ENCODE data around the gene KIRREL1. TPM values are rescaled to one million over a fixed set of nuclear protein-coding genes. Genes with fewer than 3 reads are reported as not detected.

KIRREL1 gene
- total RNA-seq, 1 experiment from 2014 or later = 42.4 TPM

- Mint-ChIP-seq H3K4me1 (peaks cover 48% of the 10 kb centered on the region), H3K4me3 (no peak overlapping the region), H3K36me3 (no peaks in the 10 kb centered on the region; the same call in 1 of the 2 replicates), H3K27ac (no peak overlapping the region; the same call in 1 of the 2 replicates), H3K27me3 (ENCODE audit: low read depth) (no peaks in the 10 kb centered on the region; the same call in none of the 2 replicates), H3K9me3 (0 out of 2 replicates have a peak, but pooled peaks cover 4% of the 10 kb centered on the region)
- ChIA-PET POLR2A (no interaction called here), CTCF (interaction anchor here (1.0 to 13.6 kb wide), 15 partner anchors 16 to 372 kb away, joined by 3 to 820 read pairs (median 8); partner anchors contain the start of gene KIRREL1)
- no peak for DNase-seq (ENCODE audit: low spot score)
- ATAC-seq = no peak
- no peak for TF ChIP-seq GTF2I (CRISPR knock-in tag; conservative IDR thresholded peaks at IDR 0.05)
- TF ChIP-seq AFF4 (CRISPR knock-in tag; IDR thresholded peaks at IDR 0.05; ENCODE audit: borderline replicate concordance) = no peak
- no peak for TF ChIP-seq E2F1 (CRISPR knock-in tag; IDR thresholded peaks at IDR 0.05)
- TF ChIP-seq ZNF423 (CRISPR knock-in tag; IDR thresholded peaks at IDR 0.05) = 0 out of 2 replicates have a peak, but pooled peaks have one; percentile 25
Measured at GRCh38 chr1:158124034-158124433, 130.6 kb downstream of the KIRREL1 start.

- peak; percentile 89 for ATAC-seq
- Mint-ChIP-seq H3K36me3 (peaks cover 3% of the 10 kb centered on the region; the same call in 1 of the 2 replicates), H3K27ac (no peak overlapping the region), H3K4me1 (peaks cover 39% of the 10 kb centered on the region), H3K9me3 (peaks cover 8% of the 10 kb centered on the region; the same call in 1 of the 2 replicates), H3K27me3 (ENCODE audit: low read depth) (no peaks in the 10 kb centered on the region; the same call in none of the 2 replicates), H3K4me3 (no peak overlapping the region)
- POLR2A ChIA-PET = interaction anchor here (0.5 to 0.7 kb wide), 3 partner anchors 25 to 52 kb away, joined by 3 read pairs; no protein-coding TSS in a partner anchor
- TF ChIP-seq SP1 (CRISPR knock-in tag; conservative IDR thresholded peaks at IDR 0.05) (peak; percentile 47; the same call in 1 of the 2 replicates), CTCF (IDR thresholded peaks at IDR 0.05) (peak; percentile 78), ZNF232 (CRISPR knock-in tag; IDR thresholded peaks at IDR 0.05) (no peak), ZBTB43 (CRISPR knock-in tag; IDR thresholded peaks at IDR 0.05) (no peak), PRDM15 (CRISPR knock-in tag; IDR thresholded peaks at IDR 0.05) (peak; percentile 96)
- CTCF ChIA-PET = interaction anchor here (0.6 to 13.6 kb wide), 37 partner anchors 10 to 754 kb away, joined by 3 to 820 read pairs (median 4); partner anchors contain the start of genes CD1D and KIRREL1
- DNase-seq (ENCODE audit: low spot score) = peak; percentile 91
Measured at GRCh38 chr1:158124999-158125398, 131.6 kb downstream of the KIRREL1 start.

All from WTC11 (cell line).